H7 (cell line): ENCODE results near the gene STMN1. TPM values are rescaled to one million over a fixed set of nuclear protein-coding genes. Genes with fewer than 3 reads are reported as not detected.

Experiments
- DNase-seq: peaks from one replicate; pipeline ENCODE4 v3.0.0; 2012
- H3K27me3 ChIP-seq: 2 replicates; pipeline ENCODE4 v1.6.0; 2011; ENCODE audit warnings: mild to moderate bottlenecking, low read length; ENCODE audit not compliant: control insufficient read depth, insufficient read depth
- H3K36me3 ChIP-seq: replicated peaks from 2 replicates; pipeline ENCODE4 v1.5.1; 2011; ENCODE audit warnings: low read length; ENCODE audit not compliant: control insufficient read depth, insufficient read depth
- H3K4me3 ChIP-seq: 2 replicates; pipeline ENCODE4 v1.5.1; 2011; ENCODE audit warnings: low read depth, mild to moderate bottlenecking, control low read depth, low read length, moderate library complexity; ENCODE audit not compliant: insufficient read depth
- total RNA-seq: library from RNA; depleted of rRNA; stranded (reverse); fragments of >200 nt; shearing (Covaris generic); gene quantifications from 2 replicates; pipeline ENCODE4 v1.2.3, GENCODE V29; 2014

The STMN1 gene
- total RNA-seq, 1 experiment from 2014 or later: 484 TPM

GRCh38 chr1:25927521-25928265 lies 21.5 kb upstream of the STMN1 start:
- no peak for DNase-seq
- Histone ChIP-seq H3K27me3 (no peaks in the 10 kb centered on the region), H3K36me3 (no peaks in the 10 kb centered on the region), H3K4me3 (no peak overlapping the region)

DNA sequence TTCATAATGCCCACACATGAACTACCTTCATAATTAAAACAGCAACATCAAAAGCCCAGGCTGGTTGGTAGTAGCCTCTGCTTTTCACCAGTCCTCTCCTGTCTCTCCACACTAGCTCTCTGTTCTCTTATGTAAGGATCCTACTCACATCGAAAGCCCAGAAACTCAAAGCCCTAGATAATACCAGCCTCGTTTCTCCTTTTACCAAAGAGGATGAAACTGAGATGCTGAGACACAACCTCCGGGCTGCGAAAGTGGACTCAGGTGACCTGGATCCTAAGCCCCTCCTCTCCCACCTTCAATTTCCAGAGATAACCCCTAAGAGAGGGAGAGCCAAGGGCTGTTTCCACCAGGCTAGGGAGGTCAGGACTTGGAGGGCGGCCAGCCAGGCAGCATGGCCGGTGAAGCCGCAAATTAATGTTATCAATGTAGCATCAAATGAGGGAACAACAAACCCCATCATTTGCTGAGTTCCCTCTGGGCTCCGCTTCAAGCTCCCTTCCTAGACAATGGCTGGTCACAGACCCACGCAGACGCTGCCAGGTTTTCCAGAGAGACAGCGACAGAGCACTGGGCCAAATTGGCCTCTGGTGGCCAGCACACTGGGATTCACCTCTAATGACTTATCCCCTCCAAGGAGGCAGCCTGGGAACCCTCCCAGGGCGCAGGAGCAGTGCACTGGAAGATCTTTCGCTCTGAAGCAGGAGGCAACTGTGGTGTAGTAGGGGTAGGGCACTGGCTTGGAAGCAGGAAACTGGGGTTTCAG lies 20.7 kb upstream of the STMN1 start:
- no peaks in the 10 kb centered on the region for H3K27me3 ChIP-seq
- H3K4me3 ChIP-seq: no peak overlapping the region
- no peaks in the 10 kb centered on the region for H3K36me3 ChIP-seq
- DNase-seq: no peak

DNA sequence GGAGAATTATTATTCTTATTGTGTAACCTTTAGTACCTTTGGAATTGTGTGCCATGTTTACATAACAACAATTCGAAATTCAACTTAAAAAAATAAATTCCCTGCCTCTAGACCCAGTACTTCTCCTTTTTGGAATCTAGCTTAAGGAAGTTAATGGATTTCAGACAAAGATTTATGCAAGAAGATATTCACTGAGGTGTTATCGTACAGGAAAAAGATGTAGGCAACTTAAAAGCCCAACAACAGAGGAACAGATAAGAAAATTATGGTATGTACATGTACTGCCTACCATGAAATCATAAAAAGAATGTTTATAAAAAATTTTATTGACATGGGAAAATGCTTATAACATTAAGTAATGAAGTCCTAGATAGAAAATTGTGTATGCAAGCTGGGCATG lies 18.2 kb upstream of the STMN1 start:
- no peaks in the 10 kb centered on the region for H3K27me3 ChIP-seq
- DNase-seq: no peak
- no peaks in the 10 kb centered on the region for H3K36me3 ChIP-seq
- H3K4me3 ChIP-seq: no peak overlapping the region

DNA sequence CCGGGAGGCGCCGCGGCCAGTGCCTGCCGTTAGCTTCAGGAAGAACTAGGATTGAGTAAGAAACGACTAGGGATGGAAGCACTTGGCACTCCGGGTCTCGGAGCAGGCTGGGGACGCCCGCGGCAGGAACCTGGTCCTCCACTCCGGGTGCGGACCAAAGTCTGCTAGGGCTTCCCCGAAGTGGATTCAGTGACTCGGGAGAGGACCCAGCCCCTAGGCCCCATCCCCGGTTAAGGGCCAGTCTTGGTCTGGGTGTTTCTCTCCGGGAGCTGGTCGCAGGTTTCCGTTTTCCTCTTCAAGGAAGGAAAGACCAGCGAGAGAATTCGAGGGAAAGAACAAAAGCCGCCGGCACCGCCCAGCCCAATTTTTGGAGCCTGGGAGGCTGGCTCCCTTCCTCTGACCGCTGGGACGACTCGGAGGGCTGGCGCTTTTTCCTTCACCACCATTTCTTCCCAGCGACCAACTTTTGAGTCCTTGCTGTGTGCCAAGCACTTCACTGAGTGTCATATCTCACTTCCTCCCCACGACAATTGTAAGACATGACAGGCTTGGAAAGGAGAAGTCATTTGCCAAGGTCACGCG lies 16.8 kb upstream of the STMN1 start:
- DNase-seq: peak; percentile 79
- Histone ChIP-seq H3K36me3 (no peaks in the 10 kb centered on the region), H3K4me3 (peak overlapping the region; percentile 77)

DNA sequence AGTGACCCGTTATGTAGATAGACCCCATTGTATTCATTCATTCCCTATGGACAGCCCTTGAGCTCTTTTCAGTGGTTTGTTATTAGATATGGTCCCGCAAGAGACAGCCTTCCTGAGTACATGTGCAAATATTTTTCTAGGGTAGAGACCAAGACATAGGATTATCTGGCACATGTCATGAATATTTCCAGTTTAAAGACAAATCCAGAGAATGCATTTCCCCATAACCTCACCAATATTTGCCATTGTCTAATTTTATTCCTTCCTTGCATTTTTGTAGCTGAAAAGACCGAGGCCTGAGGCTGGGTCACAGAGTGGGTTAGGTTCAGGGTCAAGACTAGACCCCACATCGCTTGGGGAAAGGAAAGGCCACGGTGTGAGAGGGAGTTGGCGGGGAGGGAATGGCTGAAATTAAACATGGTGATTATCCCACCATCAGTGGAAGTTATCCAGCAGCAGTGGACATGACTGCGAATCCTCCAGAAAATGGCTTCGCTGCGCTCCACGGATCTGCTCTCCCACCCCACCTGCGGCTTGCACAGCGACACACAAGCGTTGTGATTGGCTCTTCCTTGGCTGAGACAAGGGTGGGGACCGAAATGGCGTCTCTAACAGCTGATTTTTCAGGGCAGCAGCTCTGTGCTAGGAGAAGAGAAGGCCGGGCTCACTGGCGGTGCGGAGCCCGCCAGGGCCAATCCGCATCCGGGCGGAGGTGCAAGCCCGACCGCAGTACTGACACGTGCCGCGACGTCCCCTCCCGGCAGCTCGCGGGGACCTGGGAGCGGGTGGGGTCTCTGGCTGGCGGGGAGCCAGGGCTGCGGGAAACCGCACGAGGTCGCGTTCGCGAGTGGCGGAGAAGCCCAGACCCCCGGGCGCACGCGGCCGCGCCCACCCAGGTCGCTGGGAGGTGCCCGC lies 16.1 kb upstream of the STMN1 start:
- DNase-seq: peak; percentile 80
- H3K36me3 ChIP-seq: no peaks in the 10 kb centered on the region
- peak overlapping the region; percentile 77 for H3K4me3 ChIP-seq
- no peaks in the 10 kb centered on the region for H3K27me3 ChIP-seq

More for the DNA sequence above, 16.8 kb upstream of the STMN1 start:
- H3K27me3 ChIP-seq: no peaks in the 10 kb centered on the region

GRCh38 chr1:25918615-25919014 lies 12.4 kb upstream of the STMN1 start:
- peak; percentile 49 for DNase-seq
- Histone ChIP-seq H3K4me3 (no peak overlapping the region), H3K27me3 (no peaks in the 10 kb centered on the region), H3K36me3 (no peaks in the 10 kb centered on the region)

GRCh38 chr1:25917996-25918395 lies 11.8 kb upstream of the STMN1 start:
- H3K27me3 ChIP-seq: no peaks in the 10 kb centered on the region
- DNase-seq: no peak
- H3K36me3 ChIP-seq: no peaks in the 10 kb centered on the region
- H3K4me3 ChIP-seq: no peak overlapping the region

GRCh38 chr1:25916460-25916859 lies 10.2 kb upstream of the STMN1 start:
- DNase-seq: no peak
- no peaks in the 10 kb centered on the region for H3K27me3 ChIP-seq
- no peaks in the 10 kb centered on the region for H3K36me3 ChIP-seq
- no peak overlapping the region for H3K4me3 ChIP-seq

GRCh38 chr1:25914074-25914995 lies 8.1 kb upstream of the STMN1 start:
- H3K36me3 ChIP-seq: no peaks in the 10 kb centered on the region
- DNase-seq: no peak

GRCh38 chr1:25913206-25913605 lies 7.0 kb upstream of the STMN1 start:
- H3K4me3 ChIP-seq: no peak overlapping the region
- no peaks in the 10 kb centered on the region for H3K36me3 ChIP-seq
- DNase-seq: no peak

More at GRCh38 chr1:25914074-25914995, 8.1 kb upstream of the STMN1 start:
- no peak overlapping the region for H3K4me3 ChIP-seq
- no peaks in the 10 kb centered on the region for H3K27me3 ChIP-seq

DNA sequence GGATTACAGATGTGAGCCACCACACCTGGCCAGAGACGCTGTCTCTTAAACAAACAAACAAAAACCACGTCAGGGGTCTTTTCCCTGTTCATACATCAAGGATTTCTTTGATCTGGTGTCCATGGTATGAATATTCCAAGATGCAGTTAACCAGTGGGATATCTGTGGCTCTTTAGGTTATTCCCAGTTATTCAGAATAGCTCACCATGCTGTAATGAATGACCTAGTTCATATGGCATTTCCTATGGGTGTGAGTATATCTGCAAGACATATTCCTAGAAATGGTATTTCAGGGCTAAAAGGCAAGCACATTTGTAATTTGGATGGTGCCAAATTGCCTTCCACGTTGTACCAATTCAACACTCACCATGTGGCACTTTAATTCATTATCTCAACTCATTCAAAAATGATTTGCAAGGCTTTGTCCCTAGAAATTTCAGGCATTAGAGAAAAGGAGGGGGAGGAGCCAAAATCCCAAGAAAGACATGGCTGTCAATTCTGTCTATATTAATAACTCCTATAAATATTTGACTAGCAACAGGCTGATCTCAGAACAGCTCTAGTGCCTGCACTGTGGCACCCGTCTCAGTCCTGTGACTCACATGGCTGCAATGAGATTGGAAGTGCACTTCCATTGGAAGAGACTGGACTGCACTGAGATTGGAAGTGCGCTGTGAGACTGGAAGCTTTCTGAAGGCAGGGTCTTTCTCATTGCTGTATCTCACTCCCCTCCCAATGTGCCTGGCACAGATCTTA lies 6.0 kb upstream of the STMN1 start:
- Histone ChIP-seq H3K4me3 (no peak overlapping the region), H3K27me3 (no peaks in the 10 kb centered on the region), H3K36me3 (no peaks in the 10 kb centered on the region)
- DNase-seq: no peak

More at GRCh38 chr1:25913206-25913605, 7.0 kb upstream of the STMN1 start:
- no peaks in the 10 kb centered on the region for H3K27me3 ChIP-seq

GRCh38 chr1:25911162-25911561 lies 4.9 kb upstream of the STMN1 start:
- Histone ChIP-seq H3K27me3 (no peaks in the 10 kb centered on the region; the same call in 1 of the 2 replicates), H3K36me3 (no peaks in the 10 kb centered on the region), H3K4me3 (no peak overlapping the region)
- no peak for DNase-seq

DNA sequence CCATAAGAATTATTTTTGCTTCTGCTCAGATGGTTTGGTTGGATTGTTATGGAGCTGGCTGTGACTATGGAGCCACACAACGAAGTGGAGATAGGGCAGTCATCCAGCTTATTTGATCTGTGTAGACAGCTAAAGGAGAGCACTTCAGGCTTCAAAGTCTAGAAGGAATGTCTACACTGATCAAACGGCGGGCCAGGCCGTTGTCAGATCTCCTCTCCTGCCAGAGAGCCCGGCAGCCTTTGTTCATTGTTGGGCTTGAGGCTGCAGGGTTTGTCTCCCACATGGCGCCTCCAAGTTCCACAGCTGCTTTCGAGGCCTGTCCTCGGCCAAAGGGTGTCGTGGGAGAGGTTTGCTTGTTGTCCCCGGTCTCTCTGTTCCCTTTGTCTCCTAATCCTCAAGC lies 2.8 kb upstream of the STMN1 start:
- Histone ChIP-seq H3K27me3 (no peaks in the 10 kb centered on the region; the same call in 1 of the 2 replicates), H3K4me3 (no peak overlapping the region), H3K36me3 (no peaks in the 10 kb centered on the region)
- DNase-seq: no peak
